DMS114 treated with DMSO at 0.1 percent for 48 hours (cell line): ENCODE data around the gene TMCC1.
"Not testable (repeated sequence)": the region's sequence is repeated elsewhere in the genome, so short reads cannot be mapped to it uniquely, and the experiment has no call there.

Experiments used
- DNase-seq: peaks from one replicate; lab custom pipeline; 2025; ENCODE audit not compliant: unreplicated experiment; lab: John Stamatoyannopoulos, UW

The TMCC1 gene

DNA sequence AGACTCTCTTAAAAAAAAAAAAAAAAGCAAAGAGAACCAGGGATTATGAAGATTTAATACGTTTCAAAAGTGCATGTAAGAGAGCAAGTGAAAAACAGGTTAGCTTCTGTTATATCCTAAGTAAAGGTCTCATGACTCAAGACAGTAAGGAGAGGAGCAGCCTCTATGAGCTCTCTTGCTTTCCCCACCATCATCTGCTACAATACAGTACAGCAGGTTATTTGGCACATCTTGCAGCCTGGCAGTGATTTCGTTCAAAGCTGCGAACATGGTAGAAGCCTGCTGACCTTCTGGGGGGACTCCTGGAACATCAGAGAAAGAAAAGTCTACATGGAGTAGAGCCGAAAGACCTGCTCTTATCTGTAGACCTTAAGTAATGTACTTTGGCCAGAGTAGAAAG is 157.9 kb downstream of the TMCC1 start:
- no peak for DNase-seq

DNA sequence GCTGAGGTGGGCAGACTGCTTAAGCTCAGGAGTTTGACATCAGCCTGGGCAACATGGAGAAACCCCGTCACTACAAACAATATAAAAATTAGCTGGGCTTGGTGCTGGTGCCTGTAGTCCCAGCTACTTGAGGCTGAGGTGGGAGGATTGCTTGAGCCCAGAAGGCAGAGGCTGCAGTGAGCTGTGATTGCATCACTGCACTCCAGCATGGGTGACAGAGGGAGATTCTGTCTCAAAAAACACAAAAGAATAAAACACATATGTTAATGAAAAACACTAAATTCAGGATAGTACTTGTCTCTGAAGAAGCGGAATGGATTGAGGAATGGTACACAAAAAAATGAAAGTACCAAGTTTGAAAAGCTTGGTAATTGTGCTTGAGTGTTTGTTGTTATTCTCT is 159.1 kb downstream of the TMCC1 start:
- DNase-seq: no peak

DNA sequence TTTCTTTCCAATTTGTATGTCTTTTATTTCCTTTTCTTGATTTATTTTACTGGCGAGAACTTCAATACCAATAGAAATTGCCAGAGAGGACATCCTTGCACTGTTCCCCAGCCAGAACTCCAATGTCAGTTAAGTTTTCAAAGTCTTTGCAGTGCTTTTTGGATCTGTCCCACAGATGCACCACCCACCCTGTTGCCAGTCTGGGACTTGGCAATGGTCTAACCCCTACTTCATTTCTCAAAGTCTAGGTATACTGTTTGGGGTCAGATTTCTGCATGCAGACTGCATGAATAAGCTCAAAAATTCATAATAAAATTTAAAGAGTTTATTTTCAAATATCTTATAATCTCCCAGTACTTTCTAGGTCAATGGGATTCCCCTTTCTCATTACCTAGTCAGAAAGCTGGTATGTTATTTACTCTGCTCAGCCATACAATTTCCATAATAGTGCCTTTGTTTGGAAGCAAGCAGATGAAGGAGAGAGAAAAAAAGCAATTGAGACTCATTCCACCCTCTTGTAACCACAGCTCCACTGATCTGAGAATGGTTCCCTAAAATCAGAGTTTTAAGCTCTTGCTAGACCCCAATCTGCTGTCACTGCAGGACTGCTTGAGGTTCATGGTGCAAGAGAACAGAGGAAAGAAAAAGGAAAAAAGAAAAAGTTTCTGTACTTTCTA is 161.2 kb downstream of the TMCC1 start:
- DNase-seq: no peak

DNA sequence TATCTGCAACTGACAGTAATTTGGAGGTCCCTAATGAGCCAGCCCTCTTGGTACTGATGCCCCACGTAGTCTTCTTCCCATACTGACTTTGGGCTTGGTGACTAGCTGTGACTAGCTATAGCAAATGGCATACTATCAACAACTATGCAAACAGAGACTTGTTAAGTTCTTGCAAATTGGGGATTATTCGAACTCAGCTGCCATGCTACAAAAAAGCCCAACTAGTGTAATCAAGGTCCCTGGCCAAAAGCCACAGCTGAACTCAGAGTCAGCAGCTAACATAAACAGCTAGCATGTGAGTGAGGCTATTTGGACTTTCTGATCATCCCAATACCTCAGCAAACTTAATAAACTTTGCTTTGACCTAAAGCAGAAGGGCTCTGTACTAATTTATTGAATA is 165.8 kb downstream of the TMCC1 start:
- DNase-seq: no peak

DNA sequence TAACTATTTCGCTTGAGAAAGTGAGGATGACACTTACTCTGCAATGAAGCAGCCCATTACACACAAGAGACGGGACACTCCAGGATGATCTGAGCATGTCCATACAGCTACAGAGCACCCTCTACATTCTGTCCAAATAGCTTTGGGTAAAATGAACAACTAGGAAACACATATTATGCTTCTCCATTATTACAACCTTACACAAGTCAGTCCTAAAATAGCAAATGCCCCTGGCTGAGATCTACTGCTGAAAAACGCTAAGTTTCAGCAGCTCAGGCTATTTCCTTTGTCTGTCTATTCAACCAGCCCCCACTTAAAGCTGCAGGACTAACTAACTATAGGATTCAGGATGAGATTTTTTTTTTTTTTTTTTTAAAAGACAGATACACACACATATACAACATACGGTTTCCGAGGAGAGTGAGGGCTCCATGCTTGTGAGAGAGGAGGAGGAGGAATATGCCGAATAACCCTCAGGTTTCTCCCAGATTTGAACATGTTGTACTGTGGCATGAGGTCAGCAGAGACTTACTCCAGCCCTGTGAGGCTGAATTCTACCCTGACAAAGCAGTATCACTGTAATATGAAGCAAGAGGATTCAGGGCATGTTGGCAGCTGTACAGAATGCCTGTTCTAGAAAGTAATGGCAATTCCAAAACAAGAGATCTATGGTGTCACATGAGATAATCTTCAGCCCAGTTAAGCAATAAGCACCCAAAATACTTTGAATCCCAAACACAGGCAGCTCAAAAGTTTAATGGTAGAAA is 169.8 kb downstream of the TMCC1 start:
- no peak for DNase-seq

DNA sequence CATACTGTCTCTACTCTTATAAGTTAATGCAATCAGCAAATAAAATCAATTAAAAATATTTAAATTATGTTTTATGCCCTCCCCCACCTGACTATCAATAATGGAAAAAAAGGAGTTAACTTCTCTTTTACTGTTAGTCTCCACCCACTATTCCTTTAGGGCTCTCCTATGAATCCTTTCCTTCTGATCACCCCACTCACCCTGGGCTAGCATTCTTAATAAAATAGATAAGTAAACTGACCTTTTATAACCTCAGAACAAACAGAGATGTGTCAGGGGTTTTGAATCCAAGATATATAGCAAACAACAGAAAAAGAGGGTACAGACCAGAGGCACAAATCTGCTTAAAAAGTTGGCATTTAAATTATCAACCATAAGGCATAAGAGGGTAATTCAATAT is 171.0 kb downstream of the TMCC1 start:
- no peak for DNase-seq

DNA sequence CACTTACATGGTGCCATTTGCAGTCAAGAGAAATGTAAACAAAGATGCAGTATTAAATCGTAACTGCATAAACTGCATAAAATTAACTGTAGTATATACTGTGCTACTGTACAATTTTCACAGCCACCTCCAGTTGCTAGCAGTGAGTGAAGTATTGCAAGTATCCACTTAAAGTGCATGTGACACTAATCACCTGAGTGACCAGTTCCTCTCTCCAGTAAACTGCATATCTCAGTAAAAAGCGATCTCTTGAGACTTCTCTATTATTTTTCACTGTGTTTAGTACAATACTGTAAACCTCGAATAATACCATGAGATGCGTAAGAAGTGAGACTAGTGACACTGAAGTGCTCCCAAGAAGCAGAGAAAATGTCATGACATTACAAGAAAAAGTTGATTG is 175.3 kb downstream of the TMCC1 start:
- no peak for DNase-seq

DNA sequence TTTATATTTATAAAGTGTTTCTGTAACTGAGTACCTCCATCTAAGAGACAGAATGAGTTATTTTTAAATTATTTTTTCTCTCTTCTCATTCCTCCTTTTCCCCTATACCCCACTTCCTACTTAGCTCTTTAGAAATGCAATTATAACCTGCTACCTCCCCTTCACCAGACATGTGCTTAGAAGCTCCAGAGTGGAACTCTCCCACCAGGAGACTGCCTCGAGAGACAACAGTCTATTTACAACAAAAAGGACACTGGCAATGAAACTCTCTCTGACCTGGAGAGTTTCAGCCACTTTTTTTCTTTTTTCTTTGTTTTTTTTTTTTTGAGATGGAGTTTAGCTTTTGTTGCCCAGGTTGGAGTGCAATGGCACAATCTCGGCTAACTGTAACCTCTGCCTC is 177.7 kb downstream of the TMCC1 start:
- no peak for DNase-seq

DNA sequence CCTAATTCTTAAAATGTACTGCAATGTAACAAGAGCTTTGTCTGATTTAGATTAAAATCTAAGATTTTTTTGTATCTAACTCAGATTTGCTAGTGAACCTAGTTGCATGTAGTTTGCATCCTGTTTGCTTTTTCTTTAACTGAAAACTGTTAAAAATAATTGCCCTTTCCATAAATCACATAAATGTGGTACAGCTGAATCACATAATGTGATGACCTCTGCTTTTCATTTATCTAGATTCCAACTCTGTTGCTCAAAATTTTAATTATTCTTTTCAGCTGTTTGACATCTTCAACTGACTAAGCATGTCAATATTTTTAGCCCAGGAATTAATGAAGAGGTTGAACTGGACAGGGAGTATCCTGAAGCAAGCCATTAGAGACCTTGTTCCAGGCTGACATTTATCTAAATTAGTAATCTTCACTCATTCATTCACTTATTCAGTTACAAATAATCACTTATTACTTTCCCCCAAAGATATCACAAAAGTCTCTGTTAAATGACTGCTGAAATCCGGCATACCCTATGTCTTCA is 185.1 kb downstream of the TMCC1 start:
- DNase-seq: no peak

DNA sequence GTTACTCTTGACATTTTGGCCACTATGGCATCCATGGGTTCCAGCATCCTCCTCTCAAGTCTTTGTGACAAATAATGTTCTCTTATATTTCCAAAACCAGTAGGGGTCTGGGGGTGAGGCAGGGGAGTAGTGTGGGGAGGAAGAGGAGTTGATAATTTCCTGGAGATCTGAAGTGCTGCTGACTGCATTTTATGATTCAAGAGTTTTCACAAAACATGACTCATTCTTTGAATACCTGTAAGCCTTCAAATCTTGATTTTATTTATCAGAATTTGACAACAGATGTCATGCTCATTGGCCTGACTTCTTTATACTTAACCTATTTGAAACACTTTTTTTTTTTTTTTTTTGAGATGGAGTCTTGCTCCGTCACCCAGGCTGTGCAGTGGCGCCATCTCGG is 188.2 kb downstream of the TMCC1 start:
- DNase-seq: no peak

DNA sequence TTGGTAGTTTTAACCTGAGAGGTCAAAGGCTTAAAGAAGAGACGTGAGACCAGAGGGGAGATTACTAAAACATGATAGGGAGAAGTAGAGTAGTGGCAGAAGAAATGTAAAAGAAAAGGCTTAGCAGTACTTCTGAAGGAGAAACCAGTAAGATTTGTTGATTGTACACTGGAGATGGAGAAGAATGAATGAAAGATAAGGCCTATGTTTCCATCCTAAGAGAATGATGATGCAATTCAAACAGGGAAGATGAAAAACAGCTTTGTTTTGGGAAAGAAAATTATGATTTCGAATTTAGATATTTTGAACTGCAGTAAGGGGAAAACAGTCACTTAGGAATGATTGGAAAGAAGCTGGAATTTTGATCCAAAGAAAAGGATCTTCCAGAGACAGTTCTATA is 189.6 kb downstream of the TMCC1 start:
- DNase-seq: no peak

DNA sequence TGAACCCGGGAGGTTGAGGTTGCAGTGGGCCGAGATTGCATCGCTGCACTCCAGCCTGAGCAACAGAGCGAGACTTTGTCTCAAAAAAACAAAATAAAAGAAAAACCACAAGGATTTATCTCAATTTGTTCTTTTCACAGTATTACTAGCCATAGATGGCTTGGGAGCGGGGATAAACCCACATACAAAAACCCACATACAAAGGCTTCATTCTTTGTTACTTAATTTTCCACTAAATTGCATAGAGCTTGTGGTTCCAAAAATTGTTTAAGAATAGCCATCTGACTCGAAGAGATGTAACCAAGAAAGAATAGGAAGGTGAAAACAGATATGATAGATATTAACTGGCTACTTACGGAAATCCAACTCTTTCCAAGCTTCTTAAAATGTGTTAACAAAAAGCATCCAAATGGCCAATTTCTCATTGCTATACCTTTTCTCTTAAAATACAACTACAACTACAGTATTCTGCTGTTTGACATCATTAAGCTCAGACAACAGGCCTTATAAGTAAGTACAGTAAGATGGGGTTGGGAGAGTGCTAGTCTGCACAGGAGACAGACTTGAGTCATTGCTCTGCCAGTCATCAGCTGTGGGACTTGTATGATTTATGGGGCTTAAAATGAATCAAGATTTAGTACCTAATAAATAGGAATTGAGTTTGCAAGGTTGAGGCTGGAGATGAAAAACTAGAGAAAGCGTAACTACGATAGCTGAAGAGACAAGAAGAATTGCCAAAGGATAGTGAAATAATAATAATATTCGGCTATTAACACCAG is 190.4 kb downstream of the TMCC1 start:
- DNase-seq: no peak

DNA sequence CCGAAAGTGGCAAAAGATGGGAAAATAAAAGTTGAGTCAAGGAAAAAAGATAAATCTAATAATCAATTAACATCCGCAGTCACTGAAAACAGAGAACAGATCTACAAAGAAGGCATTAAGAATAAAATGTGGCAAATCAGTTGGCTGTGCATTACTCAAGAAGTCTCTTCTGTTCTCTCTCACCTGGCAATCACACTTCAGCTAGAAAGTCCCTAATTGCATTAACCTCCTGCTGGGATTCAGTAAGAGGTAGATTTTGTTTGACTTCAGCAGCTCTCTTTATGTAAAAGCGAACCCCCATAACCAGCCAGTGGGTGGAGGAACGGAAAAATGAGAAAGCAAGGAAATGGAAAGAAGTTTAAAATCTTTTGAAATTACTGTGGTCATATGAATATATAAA is 192.3 kb downstream of the TMCC1 start:
- no peak for DNase-seq

DNA sequence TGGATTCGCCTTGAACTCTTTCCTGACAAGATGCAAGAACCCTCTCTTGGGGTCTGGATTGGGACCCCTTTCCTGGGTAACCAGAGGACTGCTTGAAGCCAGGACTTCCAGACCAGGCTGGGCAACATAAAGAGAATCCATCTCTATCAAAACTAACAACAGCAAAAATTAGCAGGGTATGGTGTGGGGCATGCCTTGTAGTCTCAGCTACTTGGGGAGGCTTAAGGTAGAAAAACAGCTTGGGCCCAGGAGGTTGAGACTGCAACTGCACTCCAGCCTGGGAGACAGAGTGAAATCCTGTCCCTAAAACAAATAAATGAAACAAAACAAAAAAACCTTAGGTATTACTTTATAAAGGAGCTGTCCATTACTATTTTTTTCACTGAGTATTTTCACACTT is 193.9 kb downstream of the TMCC1 start:
- no peak for DNase-seq

DNA sequence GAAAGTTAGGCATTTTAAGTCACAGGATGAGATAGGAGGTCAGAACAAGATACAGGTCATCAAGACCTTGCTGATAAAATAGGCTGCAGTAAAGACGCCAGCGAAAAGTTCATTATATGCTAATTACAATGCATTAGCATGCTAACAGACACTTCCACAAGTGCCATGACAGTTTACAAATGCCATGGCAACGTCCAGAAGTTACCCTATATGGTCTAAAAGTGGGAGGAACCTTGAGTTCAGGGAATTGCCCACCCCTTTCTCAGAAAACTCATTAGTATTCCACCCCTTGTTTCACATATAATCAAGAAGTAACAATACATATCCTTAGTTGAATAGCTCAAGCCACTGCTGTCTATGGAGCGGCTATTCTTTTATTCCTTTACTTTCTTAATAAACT is 194.3 kb downstream of the TMCC1 start:
- DNase-seq: no peak

DNA sequence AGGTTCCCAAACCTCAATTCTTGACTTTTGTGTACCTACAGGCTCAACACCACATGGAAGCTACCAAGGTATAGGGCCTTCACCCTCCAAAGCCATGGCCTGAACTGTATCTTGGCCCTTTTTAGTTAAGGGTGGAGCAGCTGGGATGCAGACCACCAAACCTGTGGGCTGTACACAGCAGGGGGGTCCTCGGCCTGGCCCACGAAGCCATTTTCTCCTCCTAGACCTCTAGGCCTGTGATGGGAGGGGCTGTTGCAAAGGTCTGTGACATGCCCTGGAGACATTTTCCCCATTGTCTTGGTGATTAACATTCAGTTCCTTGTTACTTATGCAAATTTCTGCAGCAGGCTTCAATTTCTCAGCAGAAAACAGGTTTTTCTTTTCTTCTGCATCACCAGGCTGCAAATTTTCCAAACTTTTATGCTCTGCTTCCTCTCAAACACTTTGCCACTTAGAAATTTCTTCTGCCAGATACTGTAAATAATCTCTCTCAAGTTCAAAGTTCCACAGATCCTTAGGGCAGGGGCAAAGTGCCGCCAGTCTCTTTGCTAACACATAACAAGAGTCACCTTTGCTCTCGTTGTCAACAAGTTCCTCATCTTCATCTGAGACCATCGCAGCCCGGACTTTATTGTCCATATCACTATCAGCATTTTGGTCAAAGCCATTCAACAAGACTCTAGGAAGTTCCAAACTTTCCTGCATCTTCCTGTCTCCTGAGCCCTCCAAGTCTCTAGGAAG is 196.1 kb downstream of the TMCC1 start:
- no peak for DNase-seq

DNA sequence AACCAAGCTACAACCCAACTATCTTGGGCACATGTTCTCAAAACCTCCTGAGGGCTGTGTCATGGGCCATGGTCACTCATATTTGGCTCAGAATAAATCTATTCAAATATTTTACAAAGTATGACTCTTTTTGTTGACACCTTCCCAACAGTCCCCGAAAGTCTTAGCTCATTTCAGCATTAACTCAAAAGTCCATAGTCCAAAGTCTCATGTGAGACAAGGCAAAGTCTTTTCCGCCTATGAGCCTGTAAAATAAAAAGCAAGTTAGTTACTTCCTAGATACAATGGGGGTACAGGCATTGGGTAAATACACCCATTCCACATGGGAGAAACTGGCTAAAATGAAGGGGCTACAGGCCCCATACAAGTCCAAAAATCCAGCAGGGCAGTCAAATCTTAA is 197.1 kb downstream of the TMCC1 start:
- DNase-seq: not testable (repeated sequence)

DNA sequence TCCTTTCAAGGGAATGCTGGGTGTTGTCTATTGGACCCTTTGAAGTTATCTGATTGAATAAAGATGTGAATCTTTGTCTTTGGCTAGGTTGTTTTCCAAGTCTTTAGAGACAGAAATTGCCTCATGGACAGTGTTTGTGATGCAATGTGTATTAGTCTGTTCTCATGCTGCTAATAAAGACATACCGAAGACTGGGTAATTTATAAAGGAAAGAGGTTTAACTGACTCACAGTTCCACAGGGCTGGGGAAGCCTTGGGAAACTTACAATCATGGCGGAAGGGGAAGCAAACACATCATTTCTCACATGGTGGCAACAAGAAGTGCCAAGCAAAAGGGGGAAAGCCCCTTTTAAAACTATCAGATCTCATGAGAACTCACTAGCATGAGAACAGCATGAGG is 198.3 kb downstream of the TMCC1 start:
- DNase-seq: no peak

DNA sequence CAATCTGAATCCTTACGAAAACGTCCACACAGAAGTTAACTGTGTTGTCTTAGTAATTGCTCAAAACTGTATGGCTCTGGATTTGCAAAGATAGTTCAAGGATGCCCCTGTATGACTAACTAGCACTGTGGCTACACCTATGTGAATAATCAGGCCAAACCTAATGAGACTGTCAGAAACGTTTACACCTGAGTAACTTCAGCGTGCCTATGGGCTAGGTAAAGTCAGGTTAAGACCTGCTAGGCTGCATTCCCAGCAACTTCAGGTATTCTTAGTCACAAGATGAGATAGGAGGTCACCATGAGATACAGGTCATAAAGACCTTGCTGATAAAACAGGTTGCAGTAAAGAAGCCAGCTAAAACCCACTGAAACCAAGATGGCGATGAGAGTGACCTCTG is 199.3 kb downstream of the TMCC1 start:
- no peak for DNase-seq

DNA sequence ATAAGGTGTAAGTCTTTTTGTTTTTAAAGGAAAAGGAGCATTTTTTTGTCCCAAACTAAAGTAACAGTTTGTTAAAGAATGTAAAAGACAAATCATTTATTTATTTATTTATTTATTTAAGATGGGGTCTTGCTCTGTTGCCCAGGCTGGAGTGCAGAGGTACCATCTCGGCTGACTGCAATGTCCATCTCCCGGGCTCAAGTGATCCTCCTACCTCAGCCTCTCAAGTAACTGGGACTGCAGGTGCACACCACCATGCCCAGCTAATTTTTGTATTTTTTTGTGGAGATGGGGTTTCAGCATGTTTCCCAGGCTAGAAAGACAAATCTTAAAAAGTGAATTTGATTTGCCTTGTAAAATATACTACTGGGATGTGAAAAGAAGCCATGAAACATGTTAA is 200.8 kb downstream of the TMCC1 start:
- DNase-seq: no peak

DNA sequence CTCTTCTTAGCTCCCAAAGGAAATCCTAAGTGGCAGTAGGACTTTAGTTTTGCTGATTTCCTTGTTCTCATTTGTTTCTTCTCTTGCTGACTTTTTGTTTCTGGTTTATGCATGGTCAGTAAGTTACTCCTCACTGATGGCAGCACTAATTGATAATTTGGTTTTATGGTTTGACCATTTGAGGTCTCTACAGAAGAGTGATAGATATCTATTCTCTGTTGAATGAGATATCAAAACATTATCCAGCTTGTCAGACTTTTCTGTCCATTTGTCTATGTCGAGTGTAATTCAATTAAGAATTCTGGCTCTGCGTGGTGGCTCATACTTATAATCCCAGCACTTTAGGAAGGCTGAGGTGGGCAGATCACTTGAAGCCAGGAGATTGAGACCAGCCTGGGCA is 202.5 kb downstream of the TMCC1 start:
- DNase-seq: no peak
